HepG2 (cell line): ENCODE measurements around the gene TRAF3. TPM values are rescaled to one million over a fixed set of nuclear protein-coding genes. Genes with fewer than 3 reads are reported as not detected.

Source experiments
- BORCS8-MEF2B ChIP-seq: sonication (generic); formaldehyde crosslinking; IDR thresholded peaks from 2 replicates; pipeline ENCODE4 v1.8.0; 2022; ENCODE audit warnings: mild to moderate bottlenecking, missing genetic modification reagents
- EZH2 ChIP-seq: conservative IDR thresholded peaks from 2 replicates; pipeline ENCODE4 v1.6.1; 2012; ENCODE audit warnings: mild to moderate bottlenecking, low read depth, low read length, moderate library complexity
- HMGA1 ChIP-seq: sonication (generic); formaldehyde crosslinking; conservative IDR thresholded peaks from 2 replicates; pipeline ENCODE4 v1.4.0; 2020; ENCODE audit warnings: missing genetic modification reagents
- HNRNPH1 ChIP-seq: fragments of 200-400 bp; formaldehyde crosslinking; optimal IDR thresholded peaks from 2 replicates; pipeline ENCODE3; 2017; ENCODE audit warnings: mild to moderate bottlenecking, low read depth, low read length
- KLF16 ChIP-seq, 2 experiments: sonication (generic) in 1 of 2; formaldehyde crosslinking in 1 of 2; IDR thresholded peaks; 2 replicates each; pipeline versions ENCODE4 v1.6.1 to v1.8.0; 2016 to 2023; ENCODE audit warnings: missing genetic modification reagents in 2 of 2, missing compliant biosample characterization in 1 of 2
- MBD4 ChIP-seq: IDR thresholded peaks from 2 replicates; pipeline ENCODE4 v1.6.1; 2012; ENCODE audit warnings: low read length, inconsistent platforms, borderline replicate concordance
- NPAS2 ChIP-seq: sonication (generic); formaldehyde crosslinking; IDR thresholded peaks from 2 replicates; pipeline ENCODE4 v1.8.0; 2022; ENCODE audit warnings: mild to moderate bottlenecking, missing genetic modification reagents, borderline replicate concordance
- PRMT3 ChIP-seq: sonication (generic); formaldehyde crosslinking; IDR thresholded peaks from 2 replicates; pipeline ENCODE4 v1.8.1; 2022; ENCODE audit warnings: low read depth, mild to moderate bottlenecking, moderate library complexity, missing genetic modification reagents, borderline replicate concordance
- RXRA ChIP-seq: sonication (generic); formaldehyde crosslinking; IDR thresholded peaks from 2 replicates; pipeline ENCODE4 v1.5.1; 2020; ENCODE audit warnings: missing genetic modification reagents
- SALL2 ChIP-seq: sonication (generic); formaldehyde crosslinking; IDR thresholded peaks from 2 replicates; pipeline ENCODE4 v1.8.1; 2023; ENCODE audit warnings: mild to moderate bottlenecking, missing genetic modification reagents, inconsistent platforms
- SMYD3 ChIP-seq: sonication (generic); formaldehyde crosslinking; IDR thresholded peaks from 2 replicates; pipeline ENCODE4 v1.8.1; 2023; ENCODE audit warnings: mild to moderate bottlenecking, missing genetic modification reagents
- TRAFD1 ChIP-seq: sonication (generic); formaldehyde crosslinking; IDR thresholded peaks from 2 replicates; pipeline ENCODE4 v1.5.1; 2020; ENCODE audit warnings: missing genetic modification reagents, mild to moderate bottlenecking, borderline replicate concordance
- ZBTB42 ChIP-seq: sonication (generic); formaldehyde crosslinking; IDR thresholded peaks from 2 replicates; pipeline ENCODE4 v1.5.0; 2020; ENCODE audit warnings: mild to moderate bottlenecking, missing genetic modification reagents
- ZIK1 ChIP-seq: sonication (generic); formaldehyde crosslinking; IDR thresholded peaks from 2 replicates; pipeline ENCODE4 v1.5.0; 2020; ENCODE audit warnings: mild to moderate bottlenecking, low read depth, missing genetic modification reagents, borderline replicate concordance
- ZNF232 ChIP-seq: sonication (generic); formaldehyde crosslinking; IDR thresholded peaks from 2 replicates; pipeline ENCODE4 v1.4.0; 2020; ENCODE audit warnings: missing genetic modification reagents, borderline replicate concordance
- ZNF501 ChIP-seq: sonication (generic); formaldehyde crosslinking; IDR thresholded peaks from 2 replicates; pipeline ENCODE4 v1.5.1; 2020; ENCODE audit warnings: mild to moderate bottlenecking, moderate library complexity, missing genetic modification reagents
- ZNF563 ChIP-seq: sonication (generic); formaldehyde crosslinking; IDR thresholded peaks from 2 replicates; pipeline ENCODE4 v1.8.0; 2022; ENCODE audit warnings: mild to moderate bottlenecking, moderate library complexity, missing genetic modification reagents
- ZNF841 ChIP-seq: sonication (generic); formaldehyde crosslinking; IDR thresholded peaks from 2 replicates; pipeline ENCODE4 v1.8.1; 2023; ENCODE audit warnings: missing genetic modification reagents, borderline replicate concordance
- polyA plus RNA-seq, 8 experiments: library from polyadenylated mRNA; depleted of rRNA in 3 of 8; stranded (reverse) in 7 of 8; unstranded in 1 of 8; fragments of >200 nt; fragmentation: Illumina TruSeq in 4 of 8; extraction: Trizol in 4 of 8; gene quantifications; 2 replicates each; pipeline versions ENCODE4 v1.2.1 to v1.2.3, GENCODE V29; 2011 to 2016; ENCODE audit warnings: low read depth in 4 of 8, missing spikeins in 1 of 8, mixed read lengths in 1 of 8; ENCODE audit not compliant: insufficient read depth in 1 of 8
- total RNA-seq, 5 experiments: library from RNA; depleted of rRNA; stranded (reverse); fragments of >200 nt; fragmentation: Illumina TruSeq; extraction: Trizol; gene quantifications; 2 replicates each; pipeline ENCODE4 v1.2.3, GENCODE V29; 2016; ENCODE audit warnings: low read depth in 1 of 5
- TF ChIP-seq, protein P1 (sequence below): sonication (generic); formaldehyde crosslinking; IDR thresholded peaks from 2 replicates; pipeline ENCODE4 v1.5.1; 2020; ENCODE audit warnings: mild to moderate bottlenecking, missing genetic modification reagents, borderline replicate concordance
- TF ChIP-seq, protein P2 (sequence below): sonication (generic); formaldehyde crosslinking; IDR thresholded peaks from 2 replicates; pipeline ENCODE4 v1.4.0; 2020; ENCODE audit warnings: missing genetic modification reagents

The TRAF3 gene
- total and polyA plus RNA-seq, 2 of the 13 experiments (the other 11 are each of a cell fraction or from before 2014, with no cell fraction given): 6.9 to 12.2 TPM

DNA sequence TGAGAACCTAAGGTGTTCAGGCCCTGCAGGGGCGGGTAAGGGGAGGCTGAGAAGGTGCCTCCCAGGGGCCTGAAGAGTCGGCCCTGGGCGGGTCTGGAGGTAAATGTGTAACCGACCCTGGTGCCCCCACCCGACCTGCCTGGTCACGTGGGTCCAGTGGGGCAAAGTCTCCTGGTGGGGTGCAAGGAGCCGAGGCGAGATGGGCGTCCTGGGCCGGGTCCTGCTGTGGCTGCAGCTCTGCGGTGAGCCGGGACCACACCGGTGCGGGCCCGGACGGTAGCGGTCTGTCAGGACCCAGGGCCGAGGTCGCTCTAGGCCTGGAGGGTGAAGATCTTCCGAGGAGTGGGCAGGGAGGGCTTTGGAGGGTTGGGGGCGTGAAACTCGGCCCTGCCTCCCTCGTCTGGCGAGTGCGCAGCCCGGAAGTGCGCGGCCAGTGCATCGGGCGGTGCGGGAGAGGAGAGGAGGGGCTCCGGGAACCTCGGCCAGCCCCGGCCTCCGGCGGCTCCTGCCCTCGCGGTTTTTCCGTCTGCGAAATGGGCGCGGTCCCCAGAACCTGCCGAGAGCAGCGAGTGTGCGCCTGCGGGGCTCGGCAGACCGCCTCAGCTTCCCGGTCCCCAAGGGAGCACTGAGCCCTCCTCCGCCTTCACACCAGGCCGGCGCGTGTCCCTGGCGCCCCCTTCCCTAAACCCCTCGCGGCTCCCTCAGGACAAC lies 145.4 kb downstream of the TRAF3 start, which contains the start of gene AMN (continued):
- TF ChIP-seq TRAFD1 (peak; percentile 63; the same call in 1 of the 2 replicates), ZNF563 (CRISPR knock-in tag) (peak; percentile 54; the same call in 1 of the 2 replicates), SALL2 (CRISPR knock-in tag) (peak; percentile 53; the same call in 1 of the 2 replicates), EZH2 (no peak), ZNF841 (no peak), BORCS8-MEF2B (CRISPR knock-in tag) (peak; percentile 77), HNRNPH1 (peak; percentile 88), PRMT3 (CRISPR knock-in tag) (no peak), ZNF501 (CRISPR knock-in tag) (no peak), ZIK1 (peak; percentile 59; the same call in 1 of the 2 replicates), KLF16 (CRISPR knock-in tag; IDR thresholded peaks at IDR 0.05) (peak in 1 of 2 experiments; percentile 80; a peak in 2 of 4 replicates), MBD4 (no peak), SMYD3 (CRISPR knock-in tag) (no peak), ZNF232 (CRISPR knock-in tag) (0 out of 2 replicates have a peak, but pooled peaks have one; percentile 47), ZBTB42 (CRISPR knock-in tag) (no peak; the same call in 1 of the 2 replicates), HMGA1 (CRISPR knock-in tag) (no peak), RXRA (CRISPR knock-in tag) (peak; percentile 86), NPAS2 (CRISPR knock-in tag) (no peak)
- TF ChIP-seq, protein P1, sequence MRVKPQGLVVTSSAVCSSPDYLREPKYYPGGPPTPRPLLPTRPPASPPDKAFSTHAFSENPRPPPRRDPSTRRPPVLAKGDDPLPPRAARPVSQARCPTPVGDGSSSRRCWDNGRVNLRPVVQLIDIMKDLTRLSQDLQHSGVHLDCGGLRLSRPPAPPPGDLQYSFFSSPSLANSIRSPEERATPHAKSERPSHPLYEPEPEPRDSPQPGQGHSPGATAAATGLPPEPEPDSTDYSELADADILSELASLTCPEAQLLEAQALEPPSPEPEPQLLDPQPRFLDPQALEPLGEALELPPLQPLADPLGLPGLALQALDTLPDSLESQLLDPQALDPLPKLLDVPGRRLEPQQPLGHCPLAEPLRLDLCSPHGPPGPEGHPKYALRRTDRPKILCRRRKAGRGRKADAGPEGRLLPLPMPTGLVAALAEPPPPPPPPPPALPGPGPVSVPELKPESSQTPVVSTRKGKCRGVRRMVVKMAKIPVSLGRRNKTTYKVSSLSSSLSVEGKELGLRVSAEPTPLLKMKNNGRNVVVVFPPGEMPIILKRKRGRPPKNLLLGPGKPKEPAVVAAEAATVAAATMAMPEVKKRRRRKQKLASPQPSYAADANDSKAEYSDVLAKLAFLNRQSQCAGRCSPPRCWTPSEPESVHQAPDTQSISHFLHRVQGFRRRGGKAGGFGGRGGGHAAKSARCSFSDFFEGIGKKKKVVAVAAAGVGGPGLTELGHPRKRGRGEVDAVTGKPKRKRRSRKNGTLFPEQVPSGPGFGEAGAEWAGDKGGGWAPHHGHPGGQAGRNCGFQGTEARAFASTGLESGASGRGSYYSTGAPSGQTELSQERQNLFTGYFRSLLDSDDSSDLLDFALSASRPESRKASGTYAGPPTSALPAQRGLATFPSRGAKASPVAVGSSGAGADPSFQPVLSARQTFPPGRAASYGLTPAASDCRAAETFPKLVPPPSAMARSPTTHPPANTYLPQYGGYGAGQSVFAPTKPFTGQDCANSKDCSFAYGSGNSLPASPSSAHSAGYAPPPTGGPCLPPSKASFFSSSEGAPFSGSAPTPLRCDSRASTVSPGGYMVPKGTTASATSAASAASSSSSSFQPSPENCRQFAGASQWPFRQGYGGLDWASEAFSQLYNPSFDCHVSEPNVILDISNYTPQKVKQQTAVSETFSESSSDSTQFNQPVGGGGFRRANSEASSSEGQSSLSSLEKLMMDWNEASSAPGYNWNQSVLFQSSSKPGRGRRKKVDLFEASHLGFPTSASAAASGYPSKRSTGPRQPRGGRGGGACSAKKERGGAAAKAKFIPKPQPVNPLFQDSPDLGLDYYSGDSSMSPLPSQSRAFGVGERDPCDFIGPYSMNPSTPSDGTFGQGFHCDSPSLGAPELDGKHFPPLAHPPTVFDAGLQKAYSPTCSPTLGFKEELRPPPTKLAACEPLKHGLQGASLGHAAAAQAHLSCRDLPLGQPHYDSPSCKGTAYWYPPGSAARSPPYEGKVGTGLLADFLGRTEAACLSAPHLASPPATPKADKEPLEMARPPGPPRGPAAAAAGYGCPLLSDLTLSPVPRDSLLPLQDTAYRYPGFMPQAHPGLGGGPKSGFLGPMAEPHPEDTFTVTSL (CRISPR knock-in tag): peak; percentile 64; the same call in 1 of the 2 replicates
- TF ChIP-seq, protein P2, sequence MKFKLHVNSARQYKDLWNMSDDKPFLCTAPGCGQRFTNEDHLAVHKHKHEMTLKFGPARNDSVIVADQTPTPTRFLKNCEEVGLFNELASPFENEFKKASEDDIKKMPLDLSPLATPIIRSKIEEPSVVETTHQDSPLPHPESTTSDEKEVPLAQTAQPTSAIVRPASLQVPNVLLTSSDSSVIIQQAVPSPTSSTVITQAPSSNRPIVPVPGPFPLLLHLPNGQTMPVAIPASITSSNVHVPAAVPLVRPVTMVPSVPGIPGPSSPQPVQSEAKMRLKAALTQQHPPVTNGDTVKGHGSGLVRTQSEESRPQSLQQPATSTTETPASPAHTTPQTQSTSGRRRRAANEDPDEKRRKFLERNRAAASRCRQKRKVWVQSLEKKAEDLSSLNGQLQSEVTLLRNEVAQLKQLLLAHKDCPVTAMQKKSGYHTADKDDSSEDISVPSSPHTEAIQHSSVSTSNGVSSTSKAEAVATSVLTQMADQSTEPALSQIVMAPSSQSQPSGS (CRISPR knock-in tag): peak; percentile 48; the same call in 1 of the 2 replicates
- TF ChIP-seq, all 625 proteins: peak for 281
